ENCODE data around the gene RABGEF1.
"Not testable (repeated sequence)": the region's sequence is repeated elsewhere in the genome, so short reads cannot be mapped to it uniquely, and the experiment has no call there.

Gene RABGEF1

DNA sequence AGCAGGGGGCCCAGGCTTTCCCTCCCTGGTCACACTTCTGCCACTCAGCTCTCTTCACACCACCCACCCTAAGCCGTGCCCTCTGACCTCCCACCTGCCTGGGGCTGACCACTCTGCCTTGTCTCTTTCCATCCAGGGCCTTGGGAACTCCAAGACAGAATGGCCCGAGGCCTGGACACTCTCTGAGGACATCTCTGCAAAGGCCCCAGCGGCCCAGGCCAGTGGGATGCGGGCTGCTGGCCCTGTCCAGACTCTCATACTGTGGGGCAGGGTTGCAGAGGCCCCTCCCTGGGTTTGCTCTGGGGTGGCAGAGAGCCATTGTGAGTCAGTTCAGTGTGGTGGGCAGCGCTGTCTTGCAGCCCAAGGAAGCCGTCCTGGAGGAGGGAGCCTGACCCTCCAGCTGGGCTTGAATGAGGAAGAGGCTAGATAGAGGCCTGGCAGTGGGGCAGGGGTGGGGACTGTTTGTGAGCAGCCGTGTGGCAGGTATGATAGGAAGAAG is 39.9 kb upstream of the RABGEF1 start:
- FAIRE-seq (no peak), DNase-seq (ENCODE audit: insufficient read length, low spot score) (no peak)
- no peak for TF ChIP-seq POU2F2 (IDR thresholded peaks at IDR 0.05; ENCODE audit: low read depth, low read length)

DNA sequence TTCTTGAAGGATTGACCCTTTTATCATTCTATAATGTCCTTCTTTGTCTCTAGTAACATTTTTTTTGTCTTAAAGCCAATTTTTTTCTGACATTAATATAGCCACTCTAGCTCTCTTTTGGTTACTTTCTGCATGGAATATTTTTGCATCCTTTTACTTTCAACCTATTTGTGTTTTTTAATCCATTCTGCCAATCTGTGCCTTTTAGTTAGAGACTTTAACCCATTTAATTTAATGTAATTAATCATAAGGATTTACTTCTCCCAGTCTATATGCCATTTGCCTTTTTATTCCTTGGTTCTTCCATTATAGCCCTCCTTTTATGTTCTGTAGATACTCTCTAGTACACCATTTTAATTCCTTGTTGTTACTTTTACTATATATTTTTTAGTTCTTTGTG is 32.7 kb upstream of the RABGEF1 start:
- no peak for TF ChIP-seq TAF1 (IDR thresholded peaks at IDR 0.05; ENCODE audit: low read depth, low read length)
- no peak for TF ChIP-seq POLR2AphosphoS5 (IDR thresholded peaks at IDR 0.05; ENCODE audit: low read depth, low read length)
- no peak for TF ChIP-seq SPI1 (IDR thresholded peaks at IDR 0.05; ENCODE audit: low read depth, low read length)
- no peak for TF ChIP-seq POU2F2 (IDR thresholded peaks at IDR 0.05; ENCODE audit: low read depth, low read length)
- DNase-seq (ENCODE audit: insufficient read length, low spot score), result no peak
- FAIRE-seq, result no peak

DNA sequence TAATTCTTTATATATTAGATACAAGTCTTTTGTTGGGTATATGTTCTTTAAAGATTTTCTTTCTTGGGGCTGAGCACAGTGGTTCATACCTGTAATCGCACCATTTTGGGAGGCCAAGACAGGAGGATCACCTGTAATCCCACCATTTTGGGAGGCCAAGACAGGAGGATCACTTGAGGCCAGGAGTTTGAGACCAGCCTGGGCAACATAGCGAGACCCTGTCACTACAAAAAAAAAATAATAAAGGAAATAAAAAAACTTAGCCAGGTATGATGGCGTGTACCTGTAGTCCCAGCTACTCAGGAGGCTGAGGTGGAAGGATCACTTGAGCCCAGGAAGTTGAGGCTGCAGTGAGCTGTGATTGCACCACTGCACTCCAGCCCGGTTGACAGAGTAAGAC is 29.8 kb upstream of the RABGEF1 start:
- not testable (repeated sequence) for FAIRE-seq; DNase-seq (ENCODE audit: insufficient read length, low spot score)

DNA sequence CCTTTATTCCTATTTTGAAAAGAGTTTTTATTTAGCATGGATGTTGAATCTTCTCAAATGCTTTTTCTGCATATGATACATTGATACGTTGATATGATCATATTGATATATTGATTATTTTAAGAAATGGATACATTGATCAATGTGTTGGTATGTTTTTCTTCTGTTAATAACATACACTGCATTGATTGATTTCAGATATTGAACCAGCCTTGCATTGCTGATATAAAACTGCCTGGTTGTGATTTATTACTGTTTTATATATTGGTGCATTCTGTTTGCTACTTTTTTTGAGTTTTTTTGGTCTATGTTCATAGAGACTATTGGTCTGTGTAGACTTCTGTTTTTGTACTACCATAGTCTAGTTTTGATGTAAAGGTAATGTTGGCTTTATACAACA is 26.8 kb upstream of the RABGEF1 start:
- no peak for DNase-seq (ENCODE audit: insufficient read length, low spot score)
- FAIRE-seq, result no peak
- TF ChIP-seq POU2F2 (IDR thresholded peaks at IDR 0.05; ENCODE audit: low read depth, low read length) (no peak), PAX5 (IDR thresholded peaks at IDR 0.05; ENCODE audit: insufficient read depth, low read length, severe bottlenecking) (no peak), TAF1 (IDR thresholded peaks at IDR 0.05; ENCODE audit: low read depth, low read length) (no peak), POLR2A (IDR thresholded peaks at IDR 0.05; ENCODE audit: low read depth, low read length) (no peak), SPI1 (IDR thresholded peaks at IDR 0.05; ENCODE audit: low read depth, low read length) (no peak), POLR2AphosphoS5 (IDR thresholded peaks at IDR 0.05; ENCODE audit: low read depth, low read length) (no peak)

DNA sequence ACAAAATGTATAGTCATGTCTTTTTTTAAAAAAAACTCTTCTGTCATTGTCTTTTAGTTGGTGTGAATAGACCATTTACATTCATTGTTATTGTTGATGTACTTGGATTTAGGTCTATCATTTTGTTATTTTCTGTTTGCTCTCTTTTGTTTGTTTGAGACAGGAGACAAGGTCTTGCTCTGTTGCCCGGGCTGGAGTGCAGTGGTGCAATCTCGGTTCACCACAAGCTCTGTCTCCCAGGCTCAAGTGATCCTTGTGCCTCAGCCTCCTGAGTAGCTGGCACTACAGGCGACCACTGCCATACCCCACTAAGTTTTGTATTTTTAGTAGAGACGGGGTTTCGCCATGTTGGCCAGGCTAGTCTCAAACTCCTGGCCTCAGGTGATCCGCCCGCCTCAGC is 23.9 kb upstream of the RABGEF1 start:
- not testable (repeated sequence) for DNase-seq (ENCODE audit: insufficient read length, low spot score); FAIRE-seq

DNA sequence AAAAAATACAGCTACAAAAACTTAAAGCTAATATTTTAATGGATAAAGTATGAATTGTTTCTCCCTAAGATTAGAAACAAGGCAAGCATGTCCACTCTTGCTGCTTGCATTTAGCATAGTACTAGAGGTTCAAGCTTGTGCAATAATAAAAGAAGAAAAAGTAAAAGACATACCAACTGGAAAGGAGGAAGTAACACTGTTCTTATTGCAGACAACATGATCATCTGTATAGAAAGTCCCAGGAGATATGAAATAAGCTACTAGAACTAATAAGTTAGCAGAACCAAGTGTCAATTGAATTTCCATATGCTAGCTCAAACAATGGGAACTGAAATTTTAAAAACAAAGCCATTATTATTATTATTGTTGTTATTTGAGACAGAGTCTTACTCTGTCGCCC is 20.0 kb upstream of the RABGEF1 start:
- FAIRE-seq, result no peak
- TF ChIP-seq POLR2A (IDR thresholded peaks at IDR 0.05; ENCODE audit: low read depth, low read length), result no peak
- no peak for TF ChIP-seq TAF1 (IDR thresholded peaks at IDR 0.05; ENCODE audit: low read depth, low read length)
- DNase-seq (ENCODE audit: insufficient read length, low spot score), result no peak

DNA sequence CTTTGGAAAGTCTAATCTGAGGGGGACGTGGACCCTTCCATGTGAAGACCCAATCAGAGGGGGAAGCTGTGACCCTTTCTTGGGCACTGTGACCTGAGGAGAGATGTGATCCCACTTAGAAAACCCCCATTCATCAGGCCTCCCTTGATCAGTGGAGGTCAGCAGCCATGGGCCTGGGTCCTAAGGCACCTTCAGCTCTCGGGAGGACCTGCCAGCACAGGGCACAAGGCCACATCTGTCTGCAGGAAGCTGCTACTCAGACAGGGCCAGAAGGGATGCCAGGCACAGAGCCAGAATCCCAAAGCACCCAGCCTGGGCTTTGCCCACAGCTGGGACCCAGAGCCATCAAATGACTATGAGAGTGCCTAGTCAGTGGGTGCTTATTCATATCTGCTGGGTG is 14.7 kb upstream of the RABGEF1 start:
- TF ChIP-seq POU2F2 (IDR thresholded peaks at IDR 0.05; ENCODE audit: low read depth, low read length) (no peak), TAF1 (IDR thresholded peaks at IDR 0.05; ENCODE audit: low read depth, low read length) (no peak), PAX5 (IDR thresholded peaks at IDR 0.05; ENCODE audit: insufficient read depth, low read length, severe bottlenecking) (no peak), POLR2A (IDR thresholded peaks at IDR 0.05; ENCODE audit: low read depth, low read length) (no peak), POLR2AphosphoS5 (IDR thresholded peaks at IDR 0.05; ENCODE audit: low read depth, low read length) (no peak), SPI1 (IDR thresholded peaks at IDR 0.05; ENCODE audit: low read depth, low read length) (no peak)
- DNase-seq (ENCODE audit: insufficient read length, low spot score) (no peak), FAIRE-seq (no peak)

DNA sequence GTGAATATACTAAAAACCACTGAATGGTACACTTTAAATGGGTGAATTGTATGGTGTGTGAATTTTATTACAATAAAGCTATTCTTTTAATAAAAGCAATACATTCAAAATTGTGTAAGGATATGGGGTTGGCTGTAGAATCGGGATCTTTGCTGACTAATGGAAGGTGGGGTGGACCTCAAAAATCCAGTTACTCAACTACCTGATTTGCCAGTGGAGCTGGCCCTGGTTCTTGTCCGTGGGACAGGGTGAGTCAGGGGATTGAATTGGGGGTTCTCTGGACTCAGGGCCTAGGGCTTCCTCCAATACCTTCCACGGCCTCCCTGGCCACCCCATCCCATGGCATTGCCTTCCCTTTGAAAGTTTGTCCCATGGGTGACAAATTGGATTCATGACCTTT is 13.5 kb upstream of the RABGEF1 start:
- DNase-seq (ENCODE audit: insufficient read length, low spot score) (no peak), FAIRE-seq (no peak)
- TF ChIP-seq POLR2A (IDR thresholded peaks at IDR 0.05; ENCODE audit: low read depth, low read length), result no peak
- no peak for TF ChIP-seq TAF1 (IDR thresholded peaks at IDR 0.05; ENCODE audit: low read depth, low read length)
- TF ChIP-seq PAX5 (IDR thresholded peaks at IDR 0.05; ENCODE audit: insufficient read depth, low read length, severe bottlenecking), result no peak
- no peak for TF ChIP-seq POU2F2 (IDR thresholded peaks at IDR 0.05; ENCODE audit: low read depth, low read length)
- no peak for TF ChIP-seq POLR2AphosphoS5 (IDR thresholded peaks at IDR 0.05; ENCODE audit: low read depth, low read length)
- TF ChIP-seq SPI1 (IDR thresholded peaks at IDR 0.05; ENCODE audit: low read depth, low read length), result no peak

DNA sequence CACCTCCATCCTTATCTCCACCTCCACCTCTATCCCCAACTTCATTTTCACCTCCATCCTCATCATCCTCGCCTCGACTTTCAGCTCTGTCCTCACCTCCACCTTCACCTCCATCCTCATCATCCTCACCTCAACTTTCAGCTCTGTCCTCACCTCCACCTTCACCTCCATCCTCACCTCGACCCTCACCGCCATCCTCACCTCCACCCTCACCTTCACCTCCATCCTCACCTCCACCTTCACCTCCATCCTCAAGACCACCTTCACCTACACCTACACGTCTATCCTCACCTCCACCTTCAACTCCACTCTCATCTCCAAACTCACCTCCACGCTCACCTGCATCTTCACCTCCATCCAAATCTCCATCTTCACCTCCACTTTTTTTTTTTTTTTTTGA is 12.0 kb upstream of the RABGEF1 start:
- DNase-seq (ENCODE audit: insufficient read length, low spot score) (no peak), FAIRE-seq (peak; percentile 33)
- no peak for TF ChIP-seq POU2F2 (IDR thresholded peaks at IDR 0.05; ENCODE audit: low read depth, low read length)
- TF ChIP-seq POLR2A (IDR thresholded peaks at IDR 0.05; ENCODE audit: low read depth, low read length), result no peak
- TF ChIP-seq TAF1 (IDR thresholded peaks at IDR 0.05; ENCODE audit: low read depth, low read length), result no peak
- no peak for TF ChIP-seq PAX5 (IDR thresholded peaks at IDR 0.05; ENCODE audit: insufficient read depth, low read length, severe bottlenecking)
- no peak for TF ChIP-seq POLR2AphosphoS5 (IDR thresholded peaks at IDR 0.05; ENCODE audit: low read depth, low read length)
- no peak for TF ChIP-seq SPI1 (IDR thresholded peaks at IDR 0.05; ENCODE audit: low read depth, low read length)

DNA sequence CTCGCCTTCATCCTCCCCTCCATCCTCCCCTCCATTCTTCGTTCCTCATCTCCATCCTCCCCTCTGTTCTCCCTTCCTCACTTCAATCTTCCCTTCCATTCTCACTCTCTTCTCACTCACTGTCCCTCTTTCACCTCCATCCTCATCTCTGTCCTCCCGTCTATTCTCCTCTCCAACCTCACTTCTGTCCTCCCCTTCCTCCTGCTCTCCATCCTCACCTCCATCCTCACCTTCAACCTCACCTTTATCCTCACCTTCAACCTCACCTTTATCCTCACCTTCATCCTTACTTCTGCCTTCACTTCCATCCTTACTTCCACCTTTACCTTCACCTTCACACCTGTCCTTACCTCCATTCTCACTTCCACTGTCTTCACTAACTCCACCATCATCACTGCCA is 11.3 kb upstream of the RABGEF1 start:
- DNase-seq (ENCODE audit: insufficient read length, low spot score) (no peak), FAIRE-seq (no peak)
- TF ChIP-seq PAX5 (IDR thresholded peaks at IDR 0.05; ENCODE audit: insufficient read depth, low read length, severe bottlenecking), result no peak
- TF ChIP-seq POLR2AphosphoS5 (IDR thresholded peaks at IDR 0.05; ENCODE audit: low read depth, low read length), result no peak
- TF ChIP-seq POU2F2 (IDR thresholded peaks at IDR 0.05; ENCODE audit: low read depth, low read length), result no peak
- TF ChIP-seq TAF1 (IDR thresholded peaks at IDR 0.05; ENCODE audit: low read depth, low read length), result no peak
- TF ChIP-seq POLR2A (IDR thresholded peaks at IDR 0.05; ENCODE audit: low read depth, low read length), result no peak
- no peak for TF ChIP-seq SPI1 (IDR thresholded peaks at IDR 0.05; ENCODE audit: low read depth, low read length)

DNA sequence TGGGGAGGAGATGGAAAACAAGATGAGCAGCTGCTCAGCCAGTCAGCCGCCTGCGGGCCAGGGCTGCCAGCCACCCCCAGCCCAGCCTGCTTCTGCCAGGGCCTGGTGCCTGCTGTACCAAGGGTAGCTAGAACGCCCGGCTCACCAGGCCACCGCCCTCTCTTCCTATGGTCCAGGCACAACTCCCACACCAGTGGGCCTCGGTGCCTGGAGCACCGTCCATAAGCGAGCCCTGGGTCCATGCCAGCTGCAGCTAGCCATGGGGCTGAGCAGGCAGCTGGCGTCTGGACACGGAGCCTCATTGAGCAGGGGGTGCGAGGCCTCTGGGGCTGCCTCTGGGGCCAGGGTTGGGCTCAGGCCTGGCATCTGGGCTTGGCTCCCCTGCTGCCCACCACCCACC is 8.5 kb upstream of the RABGEF1 start:
- TF ChIP-seq TAF1 (IDR thresholded peaks at IDR 0.05; ENCODE audit: low read depth, low read length), result no peak
- TF ChIP-seq SPI1 (IDR thresholded peaks at IDR 0.05; ENCODE audit: low read depth, low read length), result no peak
- DNase-seq (ENCODE audit: insufficient read length, low spot score) (no peak), FAIRE-seq (no peak)

DNA sequence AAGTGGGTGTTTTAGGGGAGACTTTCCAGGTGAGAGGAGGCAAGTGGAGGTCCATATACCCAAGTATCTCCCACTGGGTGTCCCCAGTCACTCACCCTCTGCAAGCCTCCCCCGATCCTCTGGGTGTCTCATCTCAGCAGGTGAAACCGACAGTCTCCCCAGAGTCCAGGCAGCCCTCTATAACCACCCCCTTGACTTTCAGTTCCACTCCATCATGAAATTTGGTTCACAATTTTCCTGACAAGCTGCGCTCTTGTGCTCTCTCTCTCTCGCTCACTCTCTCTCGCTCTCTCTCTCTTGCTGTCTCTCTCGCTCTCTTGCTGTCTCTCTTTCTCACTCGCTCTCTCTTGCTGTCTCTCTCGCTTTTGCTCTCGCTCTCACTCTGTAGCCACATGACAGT is 8.1 kb upstream of the RABGEF1 start:
- DNase-seq (ENCODE audit: insufficient read length, low spot score), result peak; percentile 64
- no peak for TF ChIP-seq PAX5 (IDR thresholded peaks at IDR 0.05; ENCODE audit: insufficient read depth, low read length, severe bottlenecking)
- peak; percentile 72 for TF ChIP-seq SPI1 (IDR thresholded peaks at IDR 0.05; ENCODE audit: low read depth, low read length)
- TF ChIP-seq POLR2AphosphoS5 (IDR thresholded peaks at IDR 0.05; ENCODE audit: low read depth, low read length), result no peak
- TF ChIP-seq POU2F2 (IDR thresholded peaks at IDR 0.05; ENCODE audit: low read depth, low read length), result no peak
- TF ChIP-seq POLR2A (IDR thresholded peaks at IDR 0.05; ENCODE audit: low read depth, low read length), result no peak
- TF ChIP-seq TAF1 (IDR thresholded peaks at IDR 0.05; ENCODE audit: low read depth, low read length), result no peak
- FAIRE-seq, result peak; percentile 90

Data from GM12891 (cell line).